HG03520 (cell line): ENCODE results near the gene MTA2.
A peak's percentile ranks its signal among the peaks of the same experiment; 100 is the strongest.
"Not testable (repeated sequence)": the region's sequence is repeated elsewhere in the genome, so short reads cannot be mapped to it uniquely, and the experiment has no call there.

Experiments
- ATAC-seq: cut with Tn5 transposase; IDR thresholded peaks from one replicate; pipeline ENCODE4 v1.9.1; 2021; ENCODE audit warnings: mild to moderate bottlenecking, moderate library complexity; ENCODE audit not compliant: unreplicated experiment

MTA2 gene

GRCh38 chr11:62601372-62602140 is at the start of gene MTA2:
Gene MTA2, minus strand, starts transcription at chr11:62601865. Its CDS starts 415 bp downstream, at chr11:62601450.
- peak; percentile 65 for ATAC-seq

GRCh38 chr11:62650283-62650682 is 48.6 kb upstream of the MTA2 start:
- not testable (repeated sequence) for ATAC-seq

- no peak for ATAC-seq
These were observed 47.8 kb upstream of the MTA2 start for GRCh38 chr11:62649486-62649885.

GRCh38 chr11:62648967-62649364 is 47.3 kb upstream of the MTA2 start:
- ATAC-seq = no peak

- ATAC-seq = no peak
These were observed 46.7 kb upstream of the MTA2 start for GRCh38 chr11:62648185-62648966.

GRCh38 chr11:62647609-62648005 is 45.9 kb upstream of the MTA2 start:
- ATAC-seq = no peak

- no peak for ATAC-seq
These were observed 45.4 kb upstream of the MTA2 start for GRCh38 chr11:62646825-62647608.

- ATAC-seq = peak; percentile 89
These were observed 44.5 kb upstream of the MTA2 start, which contains the start of gene GANAB for GRCh38 chr11:62645946-62646824. Gene GANAB, minus strand, starts transcription at chr11:62646613. Its CDS starts 14 bp downstream, at chr11:62646599.

GRCh38 chr11:62645671-62645945 is 43.9 kb upstream of the MTA2 start:
- ATAC-seq = no peak

- no peak for ATAC-seq
These were observed 42.6 kb upstream of the MTA2 start for GRCh38 chr11:62644220-62644619.

GRCh38 chr11:62632492-62632891 is 30.8 kb upstream of the MTA2 start:
- no peak for ATAC-seq

- no peak for ATAC-seq
These were observed 26.0 kb upstream of the MTA2 start for GRCh38 chr11:62627713-62628112.

GRCh38 chr11:62622476-62623089 is 20.9 kb upstream of the MTA2 start:
- no peak for ATAC-seq

- peak; percentile 87 for ATAC-seq
These were observed 20.2 kb upstream of the MTA2 start, which contains the start of gene B3GAT3 for GRCh38 chr11:62621567-62622470. Gene B3GAT3, minus strand, starts transcription at chr11:62621986. Its CDS starts 39 bp downstream, at chr11:62621947.

- no peak for ATAC-seq
These were observed 19.4 kb upstream of the MTA2 start for GRCh38 chr11:62621027-62621566.

- not testable (repeated sequence) for ATAC-seq
These were observed 15.3 kb upstream of the MTA2 start for GRCh38 chr11:62616957-62617356.

GRCh38 chr11:62615521-62615920 is 13.9 kb upstream of the MTA2 start:
- no peak for ATAC-seq

- ATAC-seq = no peak
These were observed 12.6 kb upstream of the MTA2 start for GRCh38 chr11:62614275-62614674.
